Neural crest cell (in vitro differentiated cells): Measurements from ENCODE around the gene COL5A1. TPM values are rescaled to one million over a fixed set of nuclear protein-coding genes. Genes with fewer than 3 reads are reported as not detected.

Experiments used
- DNase-seq: peaks from one replicate; pipeline ENCODE4 v3.0.0; 2021; ENCODE audit warnings: low read depth, mixed read lengths, low spot score
- H3K27ac Mint-ChIP-seq: one replicate; pipeline ENCODE4 v1.8.0; 2021; ENCODE audit warnings: mild to moderate bottlenecking, mixed read lengths; ENCODE audit not compliant: unreplicated experiment
- H3K27me3 Mint-ChIP-seq: 2 replicates; pipeline ENCODE4 v1.8.0; 2021; ENCODE audit warnings: low read depth, mild to moderate bottlenecking, mixed read lengths
- H3K36me3 Mint-ChIP-seq: 2 replicates; pipeline ENCODE4 v1.8.0; 2021; ENCODE audit warnings: low read depth, mild to moderate bottlenecking, mixed read lengths
- H3K4me1 Mint-ChIP-seq: 2 replicates; pipeline ENCODE4 v1.8.0; 2021; ENCODE audit warnings: mixed read lengths
- H3K4me3 Mint-ChIP-seq: one replicate; pipeline ENCODE4 v1.8.0; 2021; ENCODE audit warnings: mild to moderate bottlenecking, mixed read lengths
- H3K9me3 Mint-ChIP-seq: 2 replicates; pipeline ENCODE4 v1.8.0; 2021; ENCODE audit warnings: mixed read lengths
- total RNA-seq: library from RNA; stranded (reverse); gene quantifications from 2 replicates; pipeline ENCODE4 v1.2.1, GENCODE V29; 2021
- TF ChIP-seq, protein P1 (sequence below): fragments of 200-600 bp; sonication (generic); conservative IDR thresholded peaks from 2 replicates; pipeline ENCODE4 v1.5.0; 2021; ENCODE audit warnings: antibody characterized with exemption, mild to moderate bottlenecking

Gene COL5A1
- total RNA-seq, 1 donor from 2014 or later, result 19.4 TPM

- H3K27ac Mint-ChIP-seq, result no peak overlapping the region
- no peak for DNase-seq
Observed at GRCh38 chr9:134844821-134845220, 203.2 kb downstream of the COL5A1 start.

GRCh38 chr9:134846187-134846586 lies 204.6 kb downstream of the COL5A1 start:
- Mint-ChIP-seq H3K27ac (no peak overlapping the region), H3K4me1 (no peaks in the 10 kb centered on the region), H3K9me3 (no peaks in the 10 kb centered on the region), H3K36me3 (no peaks in the 10 kb centered on the region), H3K4me3 (no peak overlapping the region), H3K27me3 (no peaks in the 10 kb centered on the region)
- DNase-seq, result no peak
- TF ChIP-seq, protein P1, sequence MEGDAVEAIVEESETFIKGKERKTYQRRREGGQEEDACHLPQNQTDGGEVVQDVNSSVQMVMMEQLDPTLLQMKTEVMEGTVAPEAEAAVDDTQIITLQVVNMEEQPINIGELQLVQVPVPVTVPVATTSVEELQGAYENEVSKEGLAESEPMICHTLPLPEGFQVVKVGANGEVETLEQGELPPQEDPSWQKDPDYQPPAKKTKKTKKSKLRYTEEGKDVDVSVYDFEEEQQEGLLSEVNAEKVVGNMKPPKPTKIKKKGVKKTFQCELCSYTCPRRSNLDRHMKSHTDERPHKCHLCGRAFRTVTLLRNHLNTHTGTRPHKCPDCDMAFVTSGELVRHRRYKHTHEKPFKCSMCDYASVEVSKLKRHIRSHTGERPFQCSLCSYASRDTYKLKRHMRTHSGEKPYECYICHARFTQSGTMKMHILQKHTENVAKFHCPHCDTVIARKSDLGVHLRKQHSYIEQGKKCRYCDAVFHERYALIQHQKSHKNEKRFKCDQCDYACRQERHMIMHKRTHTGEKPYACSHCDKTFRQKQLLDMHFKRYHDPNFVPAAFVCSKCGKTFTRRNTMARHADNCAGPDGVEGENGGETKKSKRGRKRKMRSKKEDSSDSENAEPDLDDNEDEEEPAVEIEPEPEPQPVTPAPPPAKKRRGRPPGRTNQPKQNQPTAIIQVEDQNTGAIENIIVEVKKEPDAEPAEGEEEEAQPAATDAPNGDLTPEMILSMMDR, result no peak

More at GRCh38 chr9:134844821-134845220, 203.2 kb downstream of the COL5A1 start:
- Mint-ChIP-seq H3K36me3 (no peaks in the 10 kb centered on the region), H3K4me1 (no peaks in the 10 kb centered on the region), H3K4me3 (no peak overlapping the region), H3K27me3 (no peaks in the 10 kb centered on the region), H3K9me3 (no peaks in the 10 kb centered on the region)
- TF ChIP-seq, protein P1, result no peak

GRCh38 chr9:134846699-134847098 lies 205.1 kb downstream of the COL5A1 start:
- Mint-ChIP-seq H3K4me1 (no peaks in the 10 kb centered on the region), H3K27ac (no peak overlapping the region), H3K36me3 (no peaks in the 10 kb centered on the region), H3K27me3 (no peaks in the 10 kb centered on the region), H3K4me3 (no peak overlapping the region), H3K9me3 (no peaks in the 10 kb centered on the region)
- no peak for DNase-seq
- TF ChIP-seq, protein P1, result no peak

DNA sequence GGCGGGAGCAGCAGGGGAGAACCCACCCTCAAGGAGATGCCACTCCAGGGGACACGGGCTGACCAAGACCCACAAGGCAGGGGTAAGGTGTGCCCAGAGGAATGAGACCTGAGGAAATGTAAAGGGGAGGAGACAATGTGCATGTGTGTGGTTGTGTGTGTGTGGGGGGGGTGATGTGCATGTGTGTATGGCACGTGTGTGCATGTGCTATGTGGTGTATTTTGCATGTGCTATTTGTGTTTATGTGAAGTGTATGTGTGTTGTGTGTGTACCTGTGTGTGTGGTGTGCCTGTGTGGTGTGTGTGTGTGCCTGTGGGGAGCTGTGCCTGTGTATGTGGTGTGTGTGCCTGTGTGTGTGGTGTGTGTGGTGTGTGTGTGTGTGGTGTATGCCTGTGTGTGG lies 205.5 kb downstream of the COL5A1 start:
- H3K4me3 Mint-ChIP-seq, result no peak overlapping the region
- no peaks in the 10 kb centered on the region for H3K9me3 Mint-ChIP-seq
- DNase-seq, result no peak
- TF ChIP-seq, protein P1, result no peak
- H3K27me3 Mint-ChIP-seq, result no peaks in the 10 kb centered on the region
- H3K4me1 Mint-ChIP-seq, result no peaks in the 10 kb centered on the region
- no peak overlapping the region for H3K27ac Mint-ChIP-seq
- no peaks in the 10 kb centered on the region for H3K36me3 Mint-ChIP-seq

- H3K27ac Mint-ChIP-seq, result no peak overlapping the region
- no peaks in the 10 kb centered on the region for H3K36me3 Mint-ChIP-seq
- DNase-seq, result no peak
- H3K27me3 Mint-ChIP-seq, result no peaks in the 10 kb centered on the region
- H3K9me3 Mint-ChIP-seq, result no peaks in the 10 kb centered on the region
- H3K4me3 Mint-ChIP-seq, result no peak overlapping the region
- no peaks in the 10 kb centered on the region for H3K4me1 Mint-ChIP-seq
- TF ChIP-seq, protein P1, result no peak
Observed at GRCh38 chr9:134847752-134848432, 206.3 kb downstream of the COL5A1 start.
